HG03439 (cell line): ENCODE data around the gene PCDHA9.

Experiments used
- ATAC-seq: cut with Tn5 transposase; IDR thresholded peaks from one replicate; pipeline ENCODE4 v1.9.1; 2021; ENCODE audit warnings: mild to moderate bottlenecking, moderate library complexity; ENCODE audit not compliant: unreplicated experiment

PCDHA9 gene

GRCh38 chr5:140877262-140877581, 29.0 kb downstream of the PCDHA9 start:
- no peak for ATAC-seq

GRCh38 chr5:140881889-140882590, 33.9 kb downstream of the PCDHA9 start, which contains the start of gene PCDHA13:
Gene PCDHA13, plus strand, starts transcription at chr5:140882124. Its CDS starts 145 bp downstream, at chr5:140882269.
- ATAC-seq: no peak

- no peak for ATAC-seq
Measured at GRCh38 chr5:140882591-140882899, 34.4 kb downstream of the PCDHA9 start.

- no peak for ATAC-seq
Measured at GRCh38 chr5:140883373-140883772, 35.2 kb downstream of the PCDHA9 start.

- no peak for ATAC-seq
Measured at GRCh38 chr5:140883927-140884697, 35.9 kb downstream of the PCDHA9 start.
